Activated T-cell treated with anti-CD3 and anti-CD28 coated beads, Interleukin-2, amount 50 U/mL, for 4 hours (primary cell): ENCODE results near the gene TTC22. TPM values are rescaled to one million over a fixed set of nuclear protein-coding genes. Genes with fewer than 3 reads are reported as not detected.

Source experiments
- ATAC-seq, 2 donors: fragments of 200-7000 bp; cut with Tn5 transposase; one replicate each; pipeline ENCODE4 v1.10.0; 2021
- DNase-seq: peaks from one replicate; pipeline ENCODE4 v3.0.0-alpha.2; 2020
- H3K27me3 Mint-ChIP-seq: one replicate; pipeline ENCODE4 v1.8.0; 2021; ENCODE audit warnings: low read depth, mixed read lengths
- H3K36me3 Mint-ChIP-seq: one replicate; pipeline ENCODE4 v1.8.0; 2022; ENCODE audit warnings: mixed read lengths; ENCODE audit not compliant: insufficient read depth
- H3K4me1 Mint-ChIP-seq: one replicate; pipeline ENCODE4 v1.8.0; 2021; ENCODE audit warnings: low read depth, mixed read lengths
- H3K4me3 Mint-ChIP-seq: one replicate; pipeline ENCODE4 v1.8.0; 2021; ENCODE audit warnings: mild to moderate bottlenecking, moderate library complexity, mixed read lengths
- H3K9me3 Mint-ChIP-seq: one replicate; pipeline ENCODE4 v1.8.0; 2021; ENCODE audit warnings: mixed read lengths
- total RNA-seq, 3 donors: library from RNA; stranded (reverse); gene quantifications; one replicate each; pipeline ENCODE4 v1.2.1, GENCODE V29; 2021

The TTC22 gene
- total RNA-seq, 3 donors from 2014 or later: 1.9 to 2.8 (median 2.0) TPM

DNA sequence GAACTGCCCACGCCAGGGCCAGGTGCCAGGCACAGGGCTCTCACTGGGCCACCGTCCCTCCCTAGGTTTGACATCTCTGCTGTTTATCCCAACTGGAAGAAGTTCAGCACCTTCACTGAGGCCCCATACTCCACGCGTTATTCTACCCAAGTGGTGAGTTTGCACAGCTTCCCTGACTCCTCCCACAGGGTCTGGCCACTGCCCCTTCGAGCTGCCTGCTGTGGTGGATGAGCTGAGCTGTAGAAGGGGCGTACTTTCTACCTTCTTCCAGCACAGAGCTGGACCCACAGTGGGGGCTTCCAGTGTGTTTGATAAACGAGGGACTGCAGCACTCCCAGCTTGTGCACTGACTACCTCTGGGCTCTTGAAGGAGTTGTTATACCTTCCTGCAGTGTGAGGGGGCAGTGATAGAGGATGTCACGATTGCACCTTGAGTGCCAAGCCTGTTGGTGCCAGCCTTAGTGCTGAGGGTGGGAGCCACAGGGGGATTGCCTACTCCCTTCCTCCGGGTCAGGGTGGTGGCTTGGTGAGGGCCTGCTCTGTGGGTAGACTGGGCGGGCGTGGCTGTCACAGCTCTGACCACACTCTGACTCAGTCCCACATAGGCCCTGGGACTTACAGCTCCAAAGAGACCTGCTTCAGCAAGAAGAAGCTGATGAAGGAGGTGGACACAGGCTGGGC is 5.9 kb upstream of the TTC22 start:
- Mint-ChIP-seq H3K4me1 (peaks cover 24% of the 10 kb centered on the region), H3K27me3 (no peaks in the 10 kb centered on the region), H3K36me3 (no peaks in the 10 kb centered on the region), H3K9me3 (no peaks in the 10 kb centered on the region), H3K4me3 (no peak overlapping the region)
- ATAC-seq (peak; percentile 24 to 57), DNase-seq (no peak)

DNA sequence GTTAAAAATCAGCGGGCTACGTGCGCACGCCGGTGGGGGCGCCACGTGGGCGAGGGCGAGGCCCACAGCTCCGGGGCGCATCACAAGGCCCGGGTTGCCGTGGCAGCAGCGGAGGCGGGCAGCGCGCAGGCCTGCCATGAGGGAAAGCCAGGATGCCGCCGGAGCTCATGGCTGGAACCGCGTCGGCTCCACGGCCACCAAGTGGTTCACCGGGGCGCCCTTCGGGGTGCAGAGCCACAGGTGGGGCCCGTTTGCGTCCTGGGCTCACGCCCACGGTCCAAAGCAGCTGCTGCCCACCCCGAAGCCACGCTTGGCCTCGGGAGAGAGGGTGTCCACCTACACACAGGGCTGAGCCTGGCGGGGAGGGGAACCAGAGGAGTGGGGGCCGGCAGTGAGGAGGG is 4.9 kb upstream of the TTC22 start:
- Mint-ChIP-seq H3K27me3 (no peaks in the 10 kb centered on the region), H3K4me1 (peaks cover 33% of the 10 kb centered on the region), H3K9me3 (no peaks in the 10 kb centered on the region), H3K4me3 (no peak overlapping the region), H3K36me3 (no peaks in the 10 kb centered on the region)
- DNase-seq: no peak
- ATAC-seq: no peak

DNA sequence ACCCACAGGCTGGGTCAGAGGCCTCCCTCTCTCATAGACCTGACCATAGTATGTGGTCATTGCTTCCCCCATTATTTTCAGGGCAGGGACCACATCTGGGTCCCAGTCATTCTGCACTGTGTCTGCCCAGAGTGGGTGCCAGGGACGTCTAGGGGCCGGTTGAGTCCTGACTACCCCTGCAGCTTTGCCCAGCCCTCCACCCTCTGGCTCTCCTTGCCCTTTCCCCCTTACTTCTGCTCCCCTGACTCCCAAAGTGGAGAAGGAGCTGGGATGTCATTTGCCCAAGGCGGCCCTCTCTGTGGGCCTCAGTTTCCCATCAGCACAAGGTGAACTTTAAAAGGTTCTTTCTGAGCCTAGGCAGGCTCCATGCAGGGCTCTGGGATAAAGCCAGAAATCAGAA is 4.3 kb upstream of the TTC22 start:
- H3K4me3 Mint-ChIP-seq: no peak overlapping the region
- H3K36me3 Mint-ChIP-seq: no peaks in the 10 kb centered on the region
- DNase-seq (no peak), ATAC-seq (no peak)
- H3K27me3 Mint-ChIP-seq: no peaks in the 10 kb centered on the region
- H3K4me1 Mint-ChIP-seq: peaks cover 33% of the 10 kb centered on the region
- no peaks in the 10 kb centered on the region for H3K9me3 Mint-ChIP-seq

DNA sequence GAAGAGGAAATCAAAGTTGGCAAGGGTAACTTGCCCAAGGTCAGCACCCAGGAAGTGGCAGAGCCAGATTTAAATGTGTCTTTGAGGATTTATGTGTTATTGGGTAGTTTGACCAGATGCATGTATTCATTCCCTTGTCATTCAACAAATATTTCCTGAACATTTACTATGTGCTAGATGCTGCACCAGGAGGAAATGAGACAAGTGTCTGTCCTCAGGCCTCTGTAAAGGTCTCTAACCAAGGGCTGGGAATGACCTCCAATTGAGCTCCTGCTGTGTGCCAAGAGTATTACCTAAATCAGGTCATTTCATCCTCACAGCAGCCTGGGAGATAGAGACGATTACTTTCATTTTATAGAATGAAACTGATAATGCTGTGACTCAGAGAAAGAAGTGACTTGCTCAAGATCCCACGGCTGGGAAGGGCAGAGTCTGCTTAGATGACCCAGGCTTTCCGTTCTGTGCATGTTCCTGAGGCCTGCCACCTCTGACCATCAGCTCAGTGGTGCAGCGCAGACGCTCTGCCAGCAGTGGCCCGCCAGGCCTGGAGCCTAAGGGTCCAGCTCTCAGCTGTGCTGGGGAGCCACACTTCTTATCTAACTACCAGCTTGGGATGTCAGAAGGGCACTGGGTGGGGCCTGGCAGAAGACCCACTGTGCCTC is 3.5 kb upstream of the TTC22 start:
- Mint-ChIP-seq H3K4me1 (peaks cover 40% of the 10 kb centered on the region), H3K9me3 (no peaks in the 10 kb centered on the region), H3K36me3 (no peaks in the 10 kb centered on the region), H3K27me3 (no peaks in the 10 kb centered on the region), H3K4me3 (no peak overlapping the region)
- peak; percentile 36 to 54 for ATAC-seq
- DNase-seq: no peak

DNA sequence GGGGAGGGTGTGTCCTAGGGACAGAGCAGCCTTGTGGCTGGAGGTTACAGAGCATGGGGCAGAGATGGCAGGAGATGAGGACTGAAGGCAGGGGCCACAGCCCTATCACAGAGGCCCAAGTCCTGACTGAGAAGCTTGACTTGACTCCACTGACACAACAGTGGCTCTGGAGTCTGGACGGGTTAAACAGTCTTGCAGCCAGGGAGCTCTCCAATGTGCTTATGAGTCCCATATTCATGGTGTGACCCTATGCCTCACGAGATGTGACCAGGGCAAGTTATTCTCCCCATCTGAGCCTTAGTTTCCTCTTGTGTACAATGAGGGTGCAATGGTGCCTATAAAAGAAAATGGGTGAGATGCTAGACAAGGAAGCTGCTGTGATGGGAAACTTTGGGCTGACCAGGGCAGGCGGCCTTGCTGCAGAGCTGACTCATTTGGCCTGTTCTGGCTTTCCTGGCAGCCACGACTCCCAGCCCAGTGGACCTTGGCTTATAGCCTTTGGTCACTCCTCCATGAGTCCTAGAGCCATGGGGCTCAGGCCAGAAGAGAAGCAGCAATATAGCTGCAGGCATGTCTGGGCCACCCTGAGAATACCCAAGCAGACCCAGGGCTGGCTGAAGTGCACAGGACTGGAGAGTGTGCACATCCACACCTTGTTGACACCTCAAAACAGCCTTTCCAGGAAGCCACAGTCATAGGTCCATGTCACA is 2.8 kb upstream of the TTC22 start:
- peaks cover 47% of the 10 kb centered on the region for H3K4me1 Mint-ChIP-seq

DNA sequence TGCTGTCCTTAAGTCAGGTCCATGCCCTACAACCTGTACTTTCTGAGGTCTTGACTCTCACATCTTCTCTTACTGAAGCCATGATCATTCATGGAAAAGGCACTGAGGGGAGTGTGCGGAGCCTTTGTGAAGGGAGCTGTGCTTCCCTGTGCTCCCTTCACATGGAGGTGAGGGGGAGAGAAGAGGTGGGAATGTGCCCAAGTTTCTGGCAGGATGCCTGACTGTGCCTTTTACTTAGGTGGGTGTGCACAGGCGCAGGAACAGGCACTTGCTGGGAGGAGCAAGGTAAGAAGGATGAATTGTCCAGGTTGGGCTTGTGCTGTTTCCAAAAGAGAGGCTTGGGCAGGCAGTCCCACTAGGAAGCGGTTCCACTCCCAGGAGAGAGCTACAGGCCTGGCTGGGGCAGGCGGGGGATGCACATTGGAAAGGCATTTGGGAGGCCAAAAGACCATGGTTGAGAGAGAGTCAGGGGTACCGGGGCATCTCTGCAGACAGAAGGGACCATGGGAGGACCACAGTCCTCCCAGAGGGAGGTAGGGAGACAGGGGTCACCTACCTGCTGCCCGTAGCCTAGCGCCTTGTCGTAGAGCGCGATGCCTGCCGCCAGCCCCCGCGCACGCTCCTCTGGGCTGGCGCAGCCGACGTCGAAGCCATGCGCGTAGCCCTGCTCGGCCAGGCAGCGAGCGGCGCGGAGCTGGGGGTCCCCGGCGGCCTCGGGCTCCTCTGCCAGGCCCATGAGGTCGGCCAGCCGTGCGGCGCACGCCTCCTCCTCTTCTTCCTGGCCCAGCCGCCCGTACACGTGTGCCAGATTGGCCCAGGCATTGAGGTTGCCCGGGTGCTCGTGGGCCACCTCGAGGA is 853 bp downstream of the TTC22 start:
- ATAC-seq (no peak), DNase-seq (no peak)
- Mint-ChIP-seq H3K9me3 (no peaks in the 10 kb centered on the region), H3K4me1 (peaks cover 68% of the 10 kb centered on the region), H3K4me3 (peak overlapping the region; percentile 88), H3K27me3 (no peaks in the 10 kb centered on the region), H3K36me3 (no peaks in the 10 kb centered on the region)

More for the DNA sequence above, 2.8 kb upstream of the TTC22 start:
- Mint-ChIP-seq H3K4me3 (no peak overlapping the region), H3K36me3 (no peaks in the 10 kb centered on the region), H3K9me3 (no peaks in the 10 kb centered on the region), H3K27me3 (no peaks in the 10 kb centered on the region)
- DNase-seq (no peak), ATAC-seq (no peak)

DNA sequence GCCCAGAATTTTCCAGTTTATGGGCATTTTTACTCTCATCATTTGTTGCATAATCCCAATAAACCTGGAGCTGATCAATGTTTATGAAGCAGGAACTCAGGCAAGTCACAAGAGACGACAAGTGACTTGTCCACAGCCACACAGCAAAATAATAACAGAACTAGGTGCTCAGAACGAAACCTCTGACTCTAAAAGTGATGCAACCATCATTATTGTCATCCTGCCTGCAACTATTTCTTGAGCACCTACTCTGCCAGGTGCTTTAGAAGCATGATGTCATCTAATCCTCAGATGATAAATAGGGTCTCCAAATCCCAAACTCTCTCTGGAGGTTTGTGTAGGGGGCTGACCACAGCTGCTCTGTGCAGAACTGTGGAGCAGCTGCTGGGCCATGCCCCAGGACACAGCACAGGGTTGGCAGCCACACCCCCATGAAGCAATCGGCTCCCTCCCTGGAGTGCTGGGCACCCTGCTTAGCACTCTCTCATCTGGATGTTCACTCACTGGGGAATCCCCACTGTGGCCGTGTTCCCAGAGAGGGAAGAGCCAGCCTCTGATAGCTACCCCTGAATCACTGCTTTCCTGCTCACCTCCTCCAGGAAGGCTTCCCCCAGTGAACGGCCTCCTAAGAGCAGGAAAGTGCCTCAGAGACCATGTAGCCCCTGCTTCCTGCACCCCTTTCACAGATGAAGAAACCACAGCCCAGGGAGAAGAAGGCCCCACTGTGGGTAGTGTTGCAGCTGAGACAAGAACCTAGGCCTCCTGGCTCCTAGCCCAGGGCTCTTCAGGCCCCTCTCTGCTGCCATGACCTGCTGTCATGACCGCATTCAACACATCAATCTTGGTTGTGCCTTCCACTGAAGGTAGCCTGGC is 2.1 kb downstream of the TTC22 start:
- Mint-ChIP-seq H3K4me1 (peaks cover 59% of the 10 kb centered on the region), H3K27me3 (no peaks in the 10 kb centered on the region), H3K36me3 (no peaks in the 10 kb centered on the region), H3K9me3 (no peaks in the 10 kb centered on the region), H3K4me3 (peak overlapping the region; percentile 81)
- DNase-seq: no peak
- peak; percentile 59 to 67 for ATAC-seq

DNA sequence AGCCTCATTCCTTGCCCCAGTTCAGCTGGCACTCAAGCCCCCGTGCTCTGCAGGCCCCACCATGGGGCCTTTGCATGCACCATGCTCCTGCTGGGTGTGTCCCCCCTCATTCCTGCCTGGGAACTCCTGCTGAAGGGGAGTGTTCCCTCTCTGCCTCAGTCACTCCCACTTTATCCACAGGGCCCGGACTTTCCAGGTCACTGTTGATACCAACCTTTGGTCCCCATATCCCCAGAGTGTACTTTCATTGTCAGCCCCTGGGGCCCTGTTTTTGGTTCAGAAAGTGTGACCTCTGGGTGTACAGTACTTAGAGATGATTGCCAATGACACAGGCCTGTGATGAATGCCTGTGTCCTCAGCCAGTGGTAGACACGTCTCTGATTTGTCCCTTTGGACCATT is 2.9 kb downstream of the TTC22 start:
- Mint-ChIP-seq H3K4me1 (peaks cover 56% of the 10 kb centered on the region), H3K9me3 (no peaks in the 10 kb centered on the region), H3K27me3 (no peaks in the 10 kb centered on the region), H3K36me3 (peaks cover 3% of the 10 kb centered on the region), H3K4me3 (peak overlapping the region; percentile 81)
- ATAC-seq: no peak
- no peak for DNase-seq

DNA sequence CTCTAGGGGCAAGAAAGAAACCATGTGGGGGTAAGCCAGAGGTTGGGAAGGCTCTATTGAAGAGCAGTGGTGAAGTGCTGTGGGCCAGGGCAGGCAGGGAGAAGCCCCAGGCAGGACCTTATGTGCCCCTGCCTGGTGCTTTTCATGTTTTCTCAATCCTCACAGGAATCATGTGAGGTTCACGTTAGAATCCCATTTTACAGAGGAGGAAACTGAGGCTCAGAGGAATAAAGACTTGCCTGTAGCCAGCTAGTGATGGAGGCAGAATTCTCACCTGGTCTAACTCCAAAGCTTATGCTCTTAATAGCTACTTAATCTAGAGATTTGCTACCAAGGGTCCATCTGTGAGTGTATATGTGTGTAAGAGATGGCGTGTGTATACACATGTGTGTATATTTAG is 4.2 kb downstream of the TTC22 start:
- H3K4me3 Mint-ChIP-seq: no peak overlapping the region
- H3K36me3 Mint-ChIP-seq: peaks cover 5% of the 10 kb centered on the region
- no peak for ATAC-seq
- no peaks in the 10 kb centered on the region for H3K9me3 Mint-ChIP-seq
- no peak for DNase-seq
- peaks cover 51% of the 10 kb centered on the region for H3K4me1 Mint-ChIP-seq
- no peaks in the 10 kb centered on the region for H3K27me3 Mint-ChIP-seq

DNA sequence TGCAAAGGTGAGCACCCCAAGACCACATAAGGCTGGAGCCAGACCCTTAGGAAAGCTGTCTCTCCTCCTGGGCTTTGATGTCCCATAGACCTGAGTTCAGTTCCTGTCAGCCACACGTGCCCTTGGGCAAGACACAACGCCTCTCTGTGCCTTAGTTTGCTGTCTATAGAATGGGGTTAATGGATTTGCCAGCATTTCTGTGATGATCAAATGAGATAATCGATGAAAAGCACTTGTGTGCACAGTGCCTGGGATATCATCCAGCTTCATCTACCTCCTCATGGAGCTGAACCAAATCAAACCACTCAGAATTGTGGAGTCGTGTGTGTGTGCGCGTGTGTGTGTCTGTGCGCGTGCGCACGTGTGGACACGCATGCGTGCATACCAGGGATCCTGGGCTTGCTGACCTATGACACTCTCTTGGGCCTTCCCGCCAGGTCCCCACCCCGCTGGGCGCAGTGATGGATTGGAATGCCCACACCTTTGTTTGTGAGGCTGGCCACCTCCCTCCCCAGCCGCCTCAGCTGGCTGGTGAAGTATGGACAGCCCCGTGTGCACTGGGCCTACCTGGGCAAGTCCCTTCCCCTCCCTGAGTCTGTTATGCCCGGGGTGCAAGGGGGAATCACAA is 5.2 kb downstream of the TTC22 start:
- DNase-seq: no peak
- ATAC-seq: no peak
- Mint-ChIP-seq H3K27me3 (no peaks in the 10 kb centered on the region), H3K4me3 (no peak overlapping the region), H3K4me1 (peaks cover 43% of the 10 kb centered on the region), H3K9me3 (no peaks in the 10 kb centered on the region), H3K36me3 (peaks cover 6% of the 10 kb centered on the region)

DNA sequence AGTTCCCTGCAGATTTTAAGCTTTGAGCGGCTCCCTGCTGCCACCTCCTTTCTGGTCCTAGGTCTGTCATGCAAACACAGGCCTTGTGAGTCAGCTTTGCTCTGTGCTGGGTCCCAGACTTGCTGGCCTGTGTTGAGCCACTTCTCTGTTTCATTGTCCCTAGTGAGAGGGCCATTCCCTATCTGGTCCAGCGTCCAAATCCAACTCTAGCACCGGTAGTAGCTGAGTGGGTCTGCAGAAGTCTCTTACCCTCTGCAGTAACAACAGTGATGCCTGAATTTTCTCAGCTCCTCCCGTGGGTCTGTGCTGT is 5.8 kb downstream of the TTC22 start:
- H3K4me3 Mint-ChIP-seq: no peak overlapping the region
- no peak for DNase-seq
- no peaks in the 10 kb centered on the region for H3K27me3 Mint-ChIP-seq
- no peak for ATAC-seq
- H3K36me3 Mint-ChIP-seq: peaks cover 6% of the 10 kb centered on the region
- H3K9me3 Mint-ChIP-seq: no peaks in the 10 kb centered on the region
- H3K4me1 Mint-ChIP-seq: peaks cover 43% of the 10 kb centered on the region

DNA sequence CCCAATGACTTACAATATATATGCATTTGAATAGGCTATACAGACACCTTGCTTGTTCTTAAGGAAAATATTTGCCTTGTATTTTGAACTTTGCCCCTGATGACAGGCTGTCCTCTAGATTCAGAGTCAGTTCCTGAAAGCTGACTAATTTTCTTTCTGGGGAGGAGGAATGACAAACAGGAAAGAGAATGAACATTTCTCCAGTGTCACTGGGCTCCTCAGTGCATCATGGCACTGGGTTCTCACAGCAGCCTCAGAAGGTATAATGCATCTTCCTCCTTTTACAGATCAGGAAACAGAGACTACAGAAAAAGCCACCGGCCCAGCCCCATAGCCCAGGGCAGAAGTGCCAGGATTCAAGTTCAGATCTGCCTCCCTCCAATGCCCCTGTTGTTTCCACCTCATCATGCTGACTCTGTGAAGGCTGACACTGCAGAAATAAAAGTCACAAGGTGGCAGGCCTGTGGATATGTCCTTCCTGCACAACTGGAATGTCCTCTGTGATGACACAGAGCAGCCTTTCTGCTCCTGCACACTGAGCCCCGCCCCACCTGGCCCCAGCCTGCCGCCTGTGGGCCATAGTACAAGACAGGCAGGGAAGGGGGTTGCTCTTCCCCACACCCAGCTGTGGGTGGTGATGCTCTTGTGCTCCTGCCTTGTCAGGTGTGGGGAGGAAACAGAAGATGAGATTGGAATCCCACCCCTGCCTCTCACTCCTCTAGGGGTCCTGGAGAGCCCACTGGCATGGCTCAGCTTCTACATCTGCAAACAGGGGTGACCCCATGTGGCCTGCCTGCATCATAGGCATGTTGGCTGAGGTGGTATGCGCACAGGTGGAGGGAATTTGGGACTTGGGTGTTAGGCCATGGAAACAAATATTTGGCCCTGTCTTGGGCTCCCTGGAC is 6.4 kb downstream of the TTC22 start:
- H3K36me3 Mint-ChIP-seq: peaks cover 6% of the 10 kb centered on the region
- H3K9me3 Mint-ChIP-seq: no peaks in the 10 kb centered on the region
- DNase-seq: no peak
- ATAC-seq: no peak
- H3K4me1 Mint-ChIP-seq: peaks cover 37% of the 10 kb centered on the region
- no peak overlapping the region for H3K4me3 Mint-ChIP-seq
- H3K27me3 Mint-ChIP-seq: no peaks in the 10 kb centered on the region
